Skeletal muscle satellite cell (primary cell): ENCODE data around the gene ERI3.

Experiments
- H3K27me3 ChIP-seq: 2 replicates; pipeline ENCODE4 v1.7.0; 2013; ENCODE audit warnings: low read length; ENCODE audit not compliant: control insufficient read depth, insufficient read depth
- H3K36me3 ChIP-seq: 2 replicates; pipeline ENCODE4 v1.7.0; 2013; ENCODE audit warnings: mild to moderate bottlenecking, control low read depth, low read length; ENCODE audit not compliant: insufficient read depth
- H3K4me1 ChIP-seq: 2 replicates; pipeline ENCODE4 v1.7.0; 2013; ENCODE audit warnings: low read length; ENCODE audit not compliant: control insufficient read depth, insufficient read depth
- H3K4me2 ChIP-seq: 2 replicates; pipeline ENCODE4 v1.7.0; 2013; ENCODE audit warnings: mild to moderate bottlenecking, low read length
- H3K4me3 ChIP-seq: 2 replicates; pipeline ENCODE4 v1.7.0; 2013; ENCODE audit warnings: low read length
- H3K9ac ChIP-seq: 2 replicates; pipeline ENCODE4 v1.7.0; 2013; ENCODE audit warnings: mild to moderate bottlenecking, low read depth, low read length, moderate library complexity
- H3K9me3 ChIP-seq: replicated peaks from 2 replicates; pipeline ENCODE4 v1.7.0; 2013; ENCODE audit warnings: mild to moderate bottlenecking, control low read depth, low read length

Gene ERI3

GRCh38 chr1:44327679-44328491, 27.2 kb downstream of the ERI3 start:
- Histone ChIP-seq H3K9ac (peak overlapping the region; percentile 75), H3K9me3 (no peaks in the 10 kb centered on the region), H3K4me1 (peaks cover 35% of the 10 kb centered on the region), H3K27me3 (no peaks in the 10 kb centered on the region), H3K36me3 (no peaks in the 10 kb centered on the region), H3K4me3 (no peak overlapping the region), H3K4me2 (peak overlapping the region; percentile 58)

- H3K4me3 ChIP-seq: no peak overlapping the region
- H3K27me3 ChIP-seq: no peaks in the 10 kb centered on the region
- peaks cover 35% of the 10 kb centered on the region for H3K4me1 ChIP-seq
- no peaks in the 10 kb centered on the region for H3K9me3 ChIP-seq
- peak overlapping the region; percentile 35 for H3K4me2 ChIP-seq
- no peaks in the 10 kb centered on the region for H3K36me3 ChIP-seq
- H3K9ac ChIP-seq: peak overlapping the region; percentile 44
These were observed 28.1 kb downstream of the ERI3 start for GRCh38 chr1:44326821-44327465.

GRCh38 chr1:44326024-44326701, 28.9 kb downstream of the ERI3 start:
- Histone ChIP-seq H3K4me3 (no peak overlapping the region), H3K36me3 (no peaks in the 10 kb centered on the region), H3K27me3 (no peaks in the 10 kb centered on the region), H3K9ac (peak overlapping the region; percentile 7), H3K4me2 (peak overlapping the region; percentile 11), H3K4me1 (peaks cover 35% of the 10 kb centered on the region), H3K9me3 (no peaks in the 10 kb centered on the region)

GRCh38 chr1:44323947-44324346, 31.1 kb downstream of the ERI3 start:
- H3K36me3 ChIP-seq: peaks cover under 1% of the 10 kb centered on the region
- no peak overlapping the region for H3K9ac ChIP-seq
- H3K27me3 ChIP-seq: no peaks in the 10 kb centered on the region
- H3K4me3 ChIP-seq: no peak overlapping the region
- peaks cover 30% of the 10 kb centered on the region for H3K4me1 ChIP-seq
- H3K4me2 ChIP-seq: no peak overlapping the region
- no peaks in the 10 kb centered on the region for H3K9me3 ChIP-seq

- Histone ChIP-seq H3K9me3 (no peaks in the 10 kb centered on the region), H3K4me1 (peaks cover 19% of the 10 kb centered on the region), H3K4me3 (no peak overlapping the region), H3K9ac (no peak overlapping the region), H3K36me3 (peaks cover 14% of the 10 kb centered on the region), H3K27me3 (no peaks in the 10 kb centered on the region), H3K4me2 (no peak overlapping the region)
These were observed 32.7 kb downstream of the ERI3 start for GRCh38 chr1:44322367-44322766.

- Histone ChIP-seq H3K4me3 (no peak overlapping the region), H3K4me1 (peaks cover 10% of the 10 kb centered on the region), H3K9ac (no peak overlapping the region), H3K9me3 (no peaks in the 10 kb centered on the region), H3K27me3 (no peaks in the 10 kb centered on the region), H3K36me3 (peaks cover 20% of the 10 kb centered on the region), H3K4me2 (no peak overlapping the region)
These were observed 33.6 kb downstream of the ERI3 start for GRCh38 chr1:44321466-44321865.

GRCh38 chr1:44318097-44319088, 36.7 kb downstream of the ERI3 start:
- no peak overlapping the region for H3K4me3 ChIP-seq
- H3K4me2 ChIP-seq: no peak overlapping the region
- no peaks in the 10 kb centered on the region for H3K9me3 ChIP-seq
- no peaks in the 10 kb centered on the region for H3K4me1 ChIP-seq
- H3K36me3 ChIP-seq: peaks cover 23% of the 10 kb centered on the region
- H3K9ac ChIP-seq: no peak overlapping the region
- no peaks in the 10 kb centered on the region for H3K27me3 ChIP-seq

GRCh38 chr1:44316231-44316759, 38.8 kb downstream of the ERI3 start:
- Histone ChIP-seq H3K9me3 (no peaks in the 10 kb centered on the region), H3K4me2 (no peak overlapping the region), H3K36me3 (peaks cover 32% of the 10 kb centered on the region), H3K4me3 (no peak overlapping the region), H3K9ac (no peak overlapping the region), H3K4me1 (no peaks in the 10 kb centered on the region), H3K27me3 (no peaks in the 10 kb centered on the region)

- H3K4me3 ChIP-seq: no peak overlapping the region
- H3K9ac ChIP-seq: no peak overlapping the region
These were observed 39.5 kb downstream of the ERI3 start for GRCh38 chr1:44315521-44315920.

GRCh38 chr1:44314452-44314851, 40.6 kb downstream of the ERI3 start:
- H3K27me3 ChIP-seq: no peaks in the 10 kb centered on the region
- peaks cover 46% of the 10 kb centered on the region for H3K36me3 ChIP-seq
- no peak overlapping the region for H3K9ac ChIP-seq
- no peaks in the 10 kb centered on the region for H3K9me3 ChIP-seq
- H3K4me2 ChIP-seq: no peak overlapping the region
- no peak overlapping the region for H3K4me3 ChIP-seq
- no peaks in the 10 kb centered on the region for H3K4me1 ChIP-seq

More at GRCh38 chr1:44315521-44315920, 39.5 kb downstream of the ERI3 start:
- Histone ChIP-seq H3K4me1 (no peaks in the 10 kb centered on the region), H3K27me3 (no peaks in the 10 kb centered on the region), H3K36me3 (peaks cover 39% of the 10 kb centered on the region), H3K9me3 (no peaks in the 10 kb centered on the region), H3K4me2 (no peak overlapping the region)
